EH (cell line): Measurements from ENCODE around the gene LAMTOR2.
"Not testable (repeated sequence)": the region's sequence is repeated elsewhere in the genome, so short reads cannot be mapped to it uniquely, and the experiment has no call there.

ENCODE experiments used
- DNase-seq: peaks from one replicate; pipeline ENCODE4 v3.0.0-alpha.2; 2015; ENCODE audit warnings: low read depth

LAMTOR2 gene

DNA sequence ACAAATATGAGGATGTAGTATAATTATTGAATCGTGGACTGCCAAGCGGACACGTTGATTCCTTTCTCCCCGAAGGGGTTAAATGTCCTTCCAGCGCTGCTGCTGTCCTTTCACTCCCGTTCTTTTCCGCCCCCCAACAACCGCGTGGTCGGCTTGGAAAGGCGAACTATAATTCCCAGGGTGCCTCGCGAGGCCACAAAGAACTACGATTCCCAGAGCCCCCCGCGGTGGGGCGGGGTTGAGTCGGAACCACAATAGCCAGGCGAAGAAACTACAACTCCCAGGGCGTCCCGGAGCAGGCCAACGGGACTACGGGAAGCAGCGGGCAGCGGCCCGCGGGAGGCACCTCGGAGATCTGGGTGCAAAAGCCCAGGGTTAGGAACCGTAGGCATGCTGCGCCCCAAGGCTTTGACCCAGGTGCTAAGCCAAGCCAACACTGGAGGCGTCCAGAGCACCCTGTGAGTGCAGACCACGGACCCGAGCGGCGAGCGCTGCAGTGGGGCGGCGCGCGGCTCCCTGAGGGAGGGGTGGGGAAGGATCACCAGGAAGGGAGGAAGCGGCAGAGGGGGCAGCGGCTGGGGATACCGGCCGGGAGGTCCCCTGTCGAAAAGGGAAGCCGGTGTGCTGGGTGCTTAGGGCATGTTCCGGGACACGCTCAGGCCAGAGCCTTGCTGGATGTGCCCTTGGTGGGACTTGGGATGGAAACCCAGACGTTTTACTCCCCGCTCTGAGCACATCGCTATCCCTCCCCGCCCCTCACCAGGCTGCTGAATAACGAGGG is at the start of gene LAMTOR2:
Gene LAMTOR2, plus strand, starts transcription at position 283 of the 781 bp plus-strand sequence. Its CDS starts 108 bp downstream, at position 391.
- DNase-seq: peak; percentile 97

GRCh38 chr1:156004843-156005584 is 49.6 kb upstream of the LAMTOR2 start:
- DNase-seq: peak; percentile 25

DNA sequence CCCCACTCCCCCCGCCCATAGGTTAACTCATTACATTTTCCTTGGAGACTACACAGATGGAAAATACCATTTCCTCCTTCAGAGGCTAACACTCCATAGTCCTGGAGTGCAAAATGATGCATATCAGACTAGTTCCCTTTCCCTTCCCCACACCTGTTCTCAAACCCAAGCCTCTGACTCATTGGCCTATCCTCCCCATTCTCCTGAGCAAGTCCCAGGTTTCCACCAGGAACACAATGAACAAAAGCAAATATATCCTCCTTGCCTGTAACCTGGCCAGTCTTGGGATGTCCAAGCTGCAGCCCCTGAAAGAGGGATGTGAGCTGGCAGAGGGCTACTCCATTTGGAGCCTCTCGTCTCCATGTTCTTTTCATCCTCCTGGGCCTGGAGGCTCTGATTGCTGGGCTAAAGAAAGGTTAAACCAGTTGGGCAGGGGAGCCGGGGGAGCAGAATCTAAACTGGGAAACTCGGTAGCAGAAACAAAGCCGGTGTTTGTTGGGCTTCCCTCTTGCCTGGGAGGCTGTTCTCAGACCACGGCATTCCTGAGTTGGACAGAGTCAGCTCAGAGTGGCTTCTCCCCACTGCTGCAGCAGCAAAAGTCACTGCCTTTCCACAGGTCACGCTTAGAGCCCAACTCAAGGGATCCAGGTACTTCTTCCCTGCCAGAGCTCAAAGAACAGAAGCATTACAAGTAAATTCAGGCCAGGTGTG is 47.8 kb upstream of the LAMTOR2 start:
- DNase-seq: peak; percentile 32

DNA sequence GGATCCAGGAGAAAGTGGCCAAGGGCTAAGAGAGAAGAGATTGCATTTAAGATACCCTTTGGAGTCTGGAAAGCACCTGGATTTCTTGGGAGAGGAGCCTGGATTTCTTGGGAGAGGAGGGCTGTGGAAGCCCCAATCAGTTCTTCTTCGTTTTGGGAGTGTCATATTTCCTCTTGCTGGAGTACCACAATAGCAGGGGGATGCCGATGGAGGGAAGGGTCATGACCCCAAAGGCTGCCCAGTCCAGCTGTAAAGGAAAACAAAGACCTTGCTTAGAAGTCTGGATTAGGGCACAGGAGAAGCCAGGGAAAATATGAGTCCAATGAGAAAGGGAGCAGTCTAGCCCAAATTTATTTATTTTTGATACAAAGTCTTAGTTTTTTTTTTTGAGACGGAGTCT is 45.2 kb upstream of the LAMTOR2 start:
- DNase-seq: no peak

DNA sequence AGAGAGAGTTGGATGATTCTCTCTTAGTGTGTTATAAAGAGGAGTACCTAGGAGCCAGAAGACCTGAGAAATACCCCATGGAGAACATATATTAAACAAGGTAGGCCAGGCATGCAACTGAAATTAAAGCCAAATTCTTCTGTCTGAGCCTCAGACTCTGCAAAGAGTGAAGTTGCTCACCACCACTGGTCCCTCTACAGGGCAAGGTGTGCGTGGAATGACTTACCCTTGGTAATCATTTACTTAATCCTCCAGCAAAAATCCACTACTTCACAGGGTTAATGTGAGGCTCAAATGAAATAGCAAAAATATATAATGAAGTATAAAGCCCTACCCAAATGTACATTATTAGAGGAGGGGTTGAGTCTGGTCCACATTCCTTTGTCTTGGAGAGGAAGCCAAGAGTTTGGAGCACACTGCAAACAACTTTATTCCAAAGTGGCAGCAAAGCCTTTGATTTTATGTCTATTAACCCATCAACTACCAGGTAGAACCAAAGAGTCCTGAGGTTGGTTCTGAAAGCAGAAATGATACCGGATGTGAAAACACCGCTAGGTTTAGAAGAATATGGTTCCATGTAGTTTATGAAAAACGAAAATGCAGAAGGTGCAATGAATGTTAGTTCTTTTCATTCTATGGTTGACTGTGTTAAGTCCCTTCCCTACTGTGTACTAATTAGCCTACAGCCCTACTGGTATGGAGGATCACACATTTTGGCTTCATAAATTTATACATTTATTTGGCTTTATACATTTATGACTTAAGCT is 42.3 kb upstream of the LAMTOR2 start:
- DNase-seq: no peak

DNA sequence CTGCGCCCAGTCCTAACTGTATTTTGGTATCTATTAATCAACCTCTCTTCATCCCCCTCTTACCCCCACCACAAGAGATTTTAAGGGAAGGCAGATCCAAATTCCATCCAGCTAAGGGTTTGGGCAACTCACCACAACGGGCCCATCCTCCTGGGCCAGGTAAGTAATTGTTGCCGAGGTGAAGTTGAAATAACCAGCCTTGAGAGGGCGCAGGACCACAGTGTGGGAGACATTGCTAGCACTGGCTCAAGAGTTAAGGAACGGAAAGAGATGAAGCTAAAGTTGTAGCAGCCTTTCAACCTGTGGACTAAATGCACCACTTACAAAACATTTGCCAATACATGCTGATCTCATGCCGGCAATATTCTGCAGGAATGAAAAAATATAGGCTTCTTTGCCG is 39.8 kb upstream of the LAMTOR2 start:
- no peak for DNase-seq

DNA sequence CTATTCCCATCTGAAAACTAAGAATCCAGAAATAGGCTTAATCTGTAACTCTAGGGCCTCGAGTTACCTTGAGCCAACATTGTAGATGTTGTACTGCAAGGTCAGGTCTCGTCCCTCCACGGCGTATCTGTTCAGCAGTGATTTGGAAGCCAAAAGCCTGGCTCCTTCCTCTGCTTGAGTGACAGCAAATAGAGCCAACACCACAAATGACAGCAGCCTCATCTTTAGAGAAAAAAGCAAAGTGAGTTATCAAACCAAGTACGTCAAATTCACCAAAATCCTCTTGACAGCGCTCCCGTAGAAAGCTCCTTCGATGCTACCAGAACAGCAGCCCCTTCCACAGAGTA is 34.7 kb upstream of the LAMTOR2 start:
- no peak for DNase-seq

DNA sequence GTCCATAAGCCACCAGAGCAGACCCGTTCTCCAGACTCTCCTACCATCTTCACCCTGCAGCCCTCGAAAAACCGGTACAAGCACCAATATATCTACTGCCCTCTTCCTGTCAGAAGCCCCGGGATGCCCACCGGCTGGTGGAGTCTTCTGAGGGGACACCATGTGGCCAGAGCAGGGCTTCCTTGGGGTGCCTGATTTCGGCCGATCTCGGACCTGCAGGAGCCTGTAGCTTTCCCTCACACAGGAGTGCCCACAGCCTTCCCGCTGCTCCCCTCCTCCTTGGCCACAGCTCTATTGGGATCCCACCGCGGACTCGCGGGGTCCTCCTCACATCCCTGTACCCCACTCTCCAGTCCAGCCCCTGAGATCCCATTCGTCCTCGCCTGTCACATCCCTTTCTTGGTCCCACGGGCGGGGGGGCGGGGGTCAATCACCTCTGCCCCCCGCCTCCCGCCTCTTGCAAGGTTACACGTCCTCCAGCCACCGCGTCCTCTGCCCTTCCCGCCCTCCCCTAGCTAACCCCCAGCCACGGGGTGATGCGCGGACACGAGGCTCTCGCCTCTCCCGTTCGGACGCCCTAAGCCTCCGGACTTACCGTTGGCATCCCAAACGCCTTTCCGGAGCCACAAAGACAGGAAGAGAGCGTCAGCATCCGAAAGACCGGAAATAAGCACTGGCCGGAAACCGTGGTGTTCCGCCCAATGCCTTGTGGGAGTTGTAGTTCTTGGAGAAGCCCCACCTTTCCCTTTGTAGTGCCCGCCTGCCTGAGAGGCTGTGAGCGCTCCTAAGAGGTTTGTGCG is 34.1 kb upstream of the LAMTOR2 start, which contains the start of gene SSR2:
Gene SSR2, minus strand, starts transcription at position 659 of the 800 bp plus-strand sequence. CDS start 784 bp downstream, outside the sequence.
- peak; percentile 94 for DNase-seq

DNA sequence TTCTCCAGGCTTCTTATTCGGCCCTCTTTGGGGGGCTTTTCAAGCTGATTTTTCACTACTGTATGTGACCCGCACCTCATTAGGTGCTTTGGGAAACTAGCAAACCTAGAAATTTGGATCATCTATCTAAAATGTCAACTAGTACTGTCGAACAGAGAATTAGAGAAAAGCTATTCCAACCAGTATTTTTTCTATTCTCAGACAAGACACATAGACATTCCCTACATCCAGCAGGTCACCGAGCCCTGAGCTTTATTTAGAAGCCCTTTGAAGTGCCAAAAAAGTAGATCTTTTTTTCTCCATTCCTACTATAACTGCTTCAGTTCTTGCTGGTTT is 33.5 kb upstream of the LAMTOR2 start:
- no peak for DNase-seq

GRCh38 chr1:156021954-156022353 is 32.6 kb upstream of the LAMTOR2 start:
- DNase-seq: no peak

GRCh38 chr1:156024801-156025200 is 29.8 kb upstream of the LAMTOR2 start:
- no peak for DNase-seq

DNA sequence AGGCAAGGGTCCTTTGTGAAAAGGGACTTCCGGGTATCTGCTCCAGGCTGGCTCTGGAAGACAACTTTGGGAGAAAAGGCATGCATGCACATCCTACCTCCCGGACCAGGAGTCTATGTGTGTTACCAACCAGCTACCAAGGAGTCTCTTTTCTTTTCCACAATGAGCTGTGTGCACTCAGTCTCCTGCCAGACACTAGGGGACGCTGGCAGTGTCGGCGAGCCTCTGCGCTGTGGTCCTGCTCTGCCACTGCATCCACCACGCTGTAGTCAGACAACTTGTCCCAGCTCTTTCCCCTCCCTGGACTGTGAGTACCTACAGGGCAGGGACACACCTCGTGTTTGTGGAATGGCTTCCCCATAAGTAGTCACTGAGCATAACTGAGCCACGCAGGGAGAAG is 28.7 kb upstream of the LAMTOR2 start:
- peak; percentile 51 for DNase-seq

DNA sequence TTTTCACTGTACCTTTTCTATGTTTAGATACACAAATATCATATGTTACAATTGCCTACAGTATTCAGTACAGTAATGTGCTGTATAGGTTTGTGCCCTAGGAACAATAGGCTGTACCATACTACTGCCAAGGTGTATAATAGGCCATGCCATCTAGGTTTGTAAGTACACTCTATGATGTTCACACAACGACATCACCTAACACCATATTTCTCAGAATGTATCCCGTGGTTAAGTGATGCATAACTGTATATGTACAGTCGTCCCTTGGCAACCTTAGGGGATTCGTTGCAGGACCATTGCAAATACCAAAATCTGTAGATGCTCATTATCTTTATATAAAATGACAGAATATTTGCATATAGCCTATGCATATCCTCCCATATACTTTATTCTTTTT is 28.0 kb upstream of the LAMTOR2 start:
- no peak for DNase-seq

DNA sequence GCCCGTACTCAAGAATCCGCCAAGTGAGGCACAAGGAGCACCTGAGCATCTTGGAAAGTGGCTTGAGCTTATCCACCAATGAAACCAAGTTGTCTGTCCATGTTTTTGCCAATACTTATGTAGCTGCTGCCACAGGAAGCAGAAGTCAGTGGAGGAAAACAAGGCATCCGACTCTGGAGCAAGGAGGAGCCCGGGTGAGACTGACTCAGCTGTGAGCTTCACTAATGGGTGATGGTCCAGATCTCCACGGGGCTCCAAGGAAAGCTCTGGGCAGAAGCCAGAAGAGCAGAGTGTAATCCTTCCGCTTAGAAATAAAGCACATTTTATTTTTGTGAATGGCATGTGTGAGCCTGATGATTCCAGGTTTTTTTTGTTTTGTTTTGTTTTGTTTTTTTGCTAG is 21.6 kb upstream of the LAMTOR2 start:
- peak; percentile 59 for DNase-seq

- DNase-seq: not testable (repeated sequence)
Observed at GRCh38 chr1:156034991-156035390, 19.6 kb upstream of the LAMTOR2 start.

- no peak for DNase-seq
Observed at GRCh38 chr1:156042828-156043227, 11.8 kb upstream of the LAMTOR2 start.

- DNase-seq: no peak
Observed at GRCh38 chr1:156045076-156045475, 9.5 kb upstream of the LAMTOR2 start.

GRCh38 chr1:156048663-156049258 is 5.8 kb upstream of the LAMTOR2 start:
- DNase-seq: no peak

DNA sequence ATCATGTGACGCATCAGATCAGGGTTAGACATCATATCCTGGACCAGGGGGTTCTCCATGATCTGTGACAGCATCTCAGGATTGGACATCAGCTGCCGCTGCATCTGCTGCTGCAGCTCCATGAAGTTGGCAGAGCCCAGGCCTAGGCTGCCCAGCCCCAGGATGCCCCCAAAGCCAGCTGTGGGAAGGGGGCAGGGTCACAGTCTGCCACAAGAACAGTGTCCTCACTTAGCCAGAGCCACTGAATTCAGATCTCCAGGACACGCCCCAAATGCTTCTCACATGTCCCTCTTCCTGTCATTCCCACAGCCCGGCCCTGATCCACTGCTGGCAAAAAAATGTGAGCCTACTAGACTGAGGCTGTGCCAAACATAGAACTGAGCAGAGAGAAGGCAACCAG is 4.2 kb upstream of the LAMTOR2 start:
- peak; percentile 61 for DNase-seq

DNA sequence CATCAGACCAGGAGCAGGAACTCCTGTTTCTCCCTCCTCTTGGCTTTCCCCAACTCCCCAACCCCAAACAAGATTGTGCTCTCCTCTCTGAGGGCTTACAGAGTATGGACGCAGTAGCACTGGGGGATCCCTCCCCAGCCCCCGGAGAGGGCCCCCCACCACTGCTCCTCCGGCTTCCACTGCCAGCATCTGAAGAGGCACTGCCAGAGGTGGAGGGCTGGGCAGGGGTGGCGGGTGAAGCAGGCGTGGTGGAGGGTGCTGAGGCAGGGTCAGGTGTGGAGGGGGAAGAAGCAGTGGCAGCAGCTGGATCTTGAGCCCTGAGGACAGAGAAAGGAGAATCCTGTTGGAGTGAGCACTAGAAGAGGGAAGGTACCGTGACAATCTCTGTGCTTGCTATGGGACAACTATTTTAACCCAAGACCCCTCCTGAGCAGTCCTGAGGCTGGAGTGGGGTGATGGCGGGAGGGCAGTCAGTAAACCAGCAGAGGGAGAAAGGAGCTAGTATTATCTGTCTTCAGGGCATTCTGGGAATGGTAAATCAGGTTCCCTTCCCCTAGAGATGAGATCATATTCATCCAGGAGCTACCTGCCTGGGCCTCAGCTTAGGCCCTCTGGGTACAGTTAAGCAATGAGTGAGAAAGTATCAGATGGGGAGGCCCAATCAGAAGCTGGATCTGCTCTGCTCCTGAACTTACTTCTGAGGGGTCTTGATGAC is 3.4 kb upstream of the LAMTOR2 start:
- no peak for DNase-seq
